ENCODE data around the gene CDA.
"Not testable (repeated sequence)": the region's sequence is repeated elsewhere in the genome, so short reads cannot be mapped to it uniquely, and the experiment has no call there.

CDA gene

GRCh38 chr1:20587661-20588053, 1.2 kb upstream of the CDA start:
- no peak for DNase-seq

GRCh38 chr1:20589331-20590278, 708 bp downstream of the CDA start:
- DNase-seq: no peak

GRCh38 chr1:20590306-20590777, 1.4 kb downstream of the CDA start:
- no peak for DNase-seq

- no peak for DNase-seq
These were observed 4.9 kb downstream of the CDA start for GRCh38 chr1:20593756-20594155.

- DNase-seq: no peak
These were observed 5.8 kb downstream of the CDA start for GRCh38 chr1:20594746-20595145.

- no peak for DNase-seq
These were observed 7.2 kb downstream of the CDA start for GRCh38 chr1:20596106-20596505.

- DNase-seq: no peak
These were observed 8.8 kb downstream of the CDA start for GRCh38 chr1:20597650-20598049.

- no peak for DNase-seq
These were observed 11.3 kb downstream of the CDA start for GRCh38 chr1:20600156-20600555.

- DNase-seq: no peak
These were observed 12.4 kb downstream of the CDA start for GRCh38 chr1:20601129-20601825.

GRCh38 chr1:20602851-20603450, 14.1 kb downstream of the CDA start:
- no peak for DNase-seq

GRCh38 chr1:20603504-20604464, 14.9 kb downstream of the CDA start:
- DNase-seq: no peak

GRCh38 chr1:20604678-20605077, 15.8 kb downstream of the CDA start:
- no peak for DNase-seq

- DNase-seq: not testable (repeated sequence)
These were observed 18.1 kb downstream of the CDA start for GRCh38 chr1:20606801-20607570.

GRCh38 chr1:20609541-20609940, 20.6 kb downstream of the CDA start:
- no peak for DNase-seq

- DNase-seq: no peak
These were observed 22.1 kb downstream of the CDA start for GRCh38 chr1:20610970-20611369.

GRCh38 chr1:20611652-20612051, 22.8 kb downstream of the CDA start:
- no peak for DNase-seq

- DNase-seq: peak; percentile 8
These were observed 23.4 kb downstream of the CDA start for GRCh38 chr1:20612221-20612746.

GRCh38 chr1:20614131-20614579, 25.3 kb downstream of the CDA start:
- DNase-seq: no peak

- DNase-seq: no peak
These were observed 27.3 kb downstream of the CDA start for GRCh38 chr1:20615946-20616846.

- no peak for DNase-seq
These were observed 28.1 kb downstream of the CDA start for GRCh38 chr1:20616847-20617487.
